H9 (cell line): ENCODE measurements around the gene FBXL13. TPM values are rescaled to one million over a fixed set of nuclear protein-coding genes. Genes with fewer than 3 reads are reported as not detected.

ENCODE experiments used
- DNase-seq: peaks from one replicate; pipeline ENCODE4 v3.0.0-alpha.2; 2017
- H2AFZ ChIP-seq: one replicate; pipeline ENCODE4 v1.6.1; 2013; ENCODE audit warnings: mild to moderate bottlenecking, low read length, control low read depth, moderate library complexity
- H2AK5ac ChIP-seq: 2 replicates; pipeline ENCODE4 v1.6.1; 2013; ENCODE audit warnings: low read length, control low read depth, mixed read lengths; ENCODE audit not compliant: insufficient read length
- H2BK120ac ChIP-seq: one replicate; pipeline ENCODE4 v1.6.1; 2013; ENCODE audit warnings: low read depth, mild to moderate bottlenecking, low read length, control low read depth, inconsistent platforms; ENCODE audit not compliant: poor library complexity, severe bottlenecking
- H2BK12ac ChIP-seq: 2 replicates; pipeline ENCODE4 v1.6.1; 2013; ENCODE audit warnings: low read length, control low read depth, mixed read lengths, low read depth; ENCODE audit not compliant: insufficient read length
- H2BK15ac ChIP-seq: 2 replicates; pipeline ENCODE4 v1.6.1; 2013; ENCODE audit warnings: low read depth, low read length, control low read depth
- H2BK20ac ChIP-seq: one replicate; pipeline ENCODE4 v1.6.1; 2013; ENCODE audit warnings: low read depth, mild to moderate bottlenecking, low read length, control low read depth, inconsistent platforms; ENCODE audit not compliant: poor library complexity, severe bottlenecking
- H2BK5ac ChIP-seq: 2 replicates; pipeline ENCODE4 v1.6.1; 2013; ENCODE audit warnings: low read length, control low read depth, mixed read lengths; ENCODE audit not compliant: insufficient read length
- H3K14ac ChIP-seq: 2 replicates; pipeline ENCODE4 v1.6.1; 2013; ENCODE audit warnings: low read length, control low read depth; ENCODE audit not compliant: insufficient read depth
- H3K18ac ChIP-seq: 2 replicates; pipeline ENCODE4 v1.6.1; 2013; ENCODE audit warnings: low read depth, mild to moderate bottlenecking, mixed read lengths, low read length, control low read depth; ENCODE audit not compliant: insufficient read length
- H3K23ac ChIP-seq: 2 replicates; pipeline ENCODE4 v1.6.1; 2013; ENCODE audit warnings: low read length, control low read depth, mixed read lengths, low read depth; ENCODE audit not compliant: insufficient read length
- H3K23me2 ChIP-seq: 2 replicates; pipeline ENCODE4 v1.6.1; 2013; ENCODE audit warnings: low read depth, mild to moderate bottlenecking, mixed read lengths, low read length, control low read depth; ENCODE audit not compliant: insufficient read length, poor library complexity, severe bottlenecking
- H3K27ac ChIP-seq: 2 replicates; pipeline ENCODE4 v1.5.1; 2013; ENCODE audit warnings: low read length, control low read depth, mixed read lengths, low read depth; ENCODE audit not compliant: insufficient read length
- H3K27me3 ChIP-seq: 2 replicates; pipeline ENCODE4 v1.6.1; 2013; ENCODE audit warnings: low read length, control low read depth, inconsistent platforms; ENCODE audit not compliant: insufficient read depth
- H3K4ac ChIP-seq: 2 replicates; pipeline ENCODE4 v1.6.1; 2013; ENCODE audit warnings: low read depth, mild to moderate bottlenecking, control low read depth, inconsistent platforms, low read length, moderate library complexity
- H3K4me1 ChIP-seq: 2 replicates; pipeline ENCODE4 v1.6.1; 2013; ENCODE audit warnings: low read length, control low read depth, inconsistent platforms; ENCODE audit not compliant: insufficient read depth
- H3K4me2 ChIP-seq: 2 replicates; pipeline ENCODE4 v1.6.1; 2013; ENCODE audit warnings: low read length, control low read depth, mixed read lengths; ENCODE audit not compliant: insufficient read length, insufficient read depth
- H3K56ac ChIP-seq: 2 replicates; pipeline ENCODE4 v1.6.1; 2013; ENCODE audit warnings: low read depth, mild to moderate bottlenecking, mixed read lengths, low read length, control low read depth; ENCODE audit not compliant: insufficient read length
- H3K79me1 ChIP-seq: 2 replicates; pipeline ENCODE4 v1.6.1; 2013; ENCODE audit warnings: low read depth, mild to moderate bottlenecking, moderate library complexity, low read length, control low read depth, inconsistent platforms; ENCODE audit not compliant: insufficient read depth, poor library complexity, severe bottlenecking
- H3K79me2 ChIP-seq: 2 replicates; pipeline ENCODE4 v1.6.1; 2013; ENCODE audit warnings: low read length, control low read depth, inconsistent platforms; ENCODE audit not compliant: insufficient read depth
- H3K9ac ChIP-seq: 2 replicates; pipeline ENCODE4 v1.6.1; 2013; ENCODE audit warnings: low read length, control low read depth, mixed read lengths; ENCODE audit not compliant: insufficient read length; ENCODE audit errors: extremely low read depth
- H3K9me3 ChIP-seq: one replicate; pipeline ENCODE4 v1.6.1; 2013; ENCODE audit warnings: low read depth, low read length, inconsistent platforms; ENCODE audit not compliant: control insufficient read depth
- H3T11ph ChIP-seq: one replicate; pipeline ENCODE4 v1.6.1; 2013; ENCODE audit warnings: mild to moderate bottlenecking, low read length, control low read depth, inconsistent platforms
- H4K20me1 ChIP-seq: one replicate; pipeline ENCODE4 v1.6.1; 2013; ENCODE audit not compliant: control insufficient read depth, insufficient read length, insufficient read depth
- H4K5ac ChIP-seq: 2 replicates; pipeline ENCODE4 v1.6.1; 2013; ENCODE audit warnings: low read depth, mild to moderate bottlenecking, mixed read lengths, low read length, control low read depth; ENCODE audit not compliant: insufficient read length
- H4K8ac ChIP-seq: replicated peaks from 2 replicates; pipeline ENCODE4 v1.6.1; 2013; ENCODE audit warnings: low read length, control low read depth, mixed read lengths, low read depth; ENCODE audit not compliant: insufficient read length
- H4K91ac ChIP-seq: 2 replicates; pipeline ENCODE4 v1.6.1; 2013; ENCODE audit warnings: low read depth, mild to moderate bottlenecking, moderate library complexity, mixed read lengths, low read length, control low read depth; ENCODE audit not compliant: insufficient read length
- H3K27ac Mint-ChIP-seq, 3 experiments: 2 replicates in 2 of 3; 3 replicates in 1 of 3; pipeline ENCODE4 v1.8.0; 2020 to 2021; ENCODE audit warnings: mixed read lengths in 3 of 3, mild to moderate bottlenecking in 1 of 3, moderate library complexity in 1 of 3
- H3K27me3 Mint-ChIP-seq: 2 replicates; pipeline ENCODE4 v1.8.0; 2021; ENCODE audit warnings: low read depth, mild to moderate bottlenecking, moderate library complexity, mixed read lengths
- H3K36me3 Mint-ChIP-seq, 3 experiments: 2 replicates in 2 of 3; 3 replicates in 1 of 3; pipeline ENCODE4 v1.8.0; 2020 to 2021; ENCODE audit warnings: low read depth in 3 of 3, mixed read lengths in 3 of 3; ENCODE audit not compliant: insufficient read depth in 1 of 3
- H3K4me1 Mint-ChIP-seq, 2 experiments: 2 replicates each; pipeline ENCODE4 v1.8.0; 2020; ENCODE audit warnings: mixed read lengths in 2 of 2
- H3K4me3 Mint-ChIP-seq, 2 experiments: 2 replicates in 1 of 2; 3 replicates in 1 of 2; pipeline ENCODE4 v1.8.0; 2020 to 2021; ENCODE audit warnings: mild to moderate bottlenecking in 2 of 2, mixed read lengths in 2 of 2, moderate library complexity in 1 of 2
- H3K9me3 Mint-ChIP-seq, 2 experiments: 2 replicates in 1 of 2; 3 replicates in 1 of 2; pipeline ENCODE4 v1.8.0; 2020; ENCODE audit warnings: mild to moderate bottlenecking in 2 of 2, mixed read lengths in 2 of 2, moderate library complexity in 1 of 2
- CTCF ChIP-seq: fragments of 200-600 bp; sonication (generic); conservative IDR thresholded peaks from 3 replicates; pipeline ENCODE4 v1.8.0; 2021; ENCODE audit warnings: antibody characterized with exemption, mild to moderate bottlenecking
- WGBS: extraction: QIAGEN DNeasy Blood & Tissue Kit; methylation state at CpG from one replicate; pipeline ENCODE4 v1.1.7; 2013; ENCODE audit warnings: missing lambda C conversion rate, low lambda C conversion rate, mixed read lengths; ENCODE audit not compliant: insufficient read length; ENCODE audit errors: extremely low coverage; 5-methylcytosine and 5-hydroxymethylcytosine counted together
- total RNA-seq: library from RNA; stranded (reverse); gene quantifications from 2 replicates; pipeline ENCODE4 v1.2.1, GENCODE V29; 2021

FBXL13 gene
- total RNA-seq, 1 experiment from 2014 or later: 4.4 TPM

GRCh38 chr7:103073989-103074518 is 542 bp downstream of the FBXL13 start:
- WGBS: no CpG with 5 or more reads among the region's 6 CpGs
- Histone ChIP-seq H3K9ac (peak overlapping the region; percentile 10), H2BK5ac (no peak overlapping the region), H2AFZ (no peak overlapping the region), H4K5ac (no peak overlapping the region), H4K91ac (no peak overlapping the region), H3T11ph (no peak overlapping the region), H3K27ac (no peak overlapping the region), H2BK15ac (no peak overlapping the region), H4K8ac (no peak overlapping the region), H3K79me2 (peaks cover 3% of the 10 kb centered on the region; the same call in 1 of the 2 replicates), H3K4me1 (no peaks in the 10 kb centered on the region), H3K4ac (no peak overlapping the region), H3K4me2 (peak overlapping the region; percentile 86), H2BK120ac (no peak overlapping the region), H3K23ac (no peak overlapping the region), H4K20me1 (no peaks in the 10 kb centered on the region), H3K23me2 (peaks cover 13% of the 10 kb centered on the region), H2BK20ac (no peak overlapping the region), H3K18ac (no peak overlapping the region), H3K27me3 (no peaks in the 10 kb centered on the region), H3K9me3 (no peaks in the 10 kb centered on the region), H2BK12ac (no peak overlapping the region), H2AK5ac (no peak overlapping the region), H3K56ac (no peak overlapping the region), H3K79me1 (no peaks in the 10 kb centered on the region), H3K14ac (no peak overlapping the region)
- Mint-ChIP-seq H3K9me3 (peaks cover 5 to 7% of the 10 kb centered on the region in 2 experiments; a peak in 3 of 5 replicates), H3K27me3 (no peaks in the 10 kb centered on the region), H3K36me3 (peaks cover 12 to 18% (median 17%) of the 10 kb centered on the region in 3 experiments; a peak in 6 of 7 replicates), H3K4me1 (peaks cover 16 to 25% of the 10 kb centered on the region in 2 experiments), H3K27ac (peak overlapping the region in 2 of 3 experiments; percentile 2 to 91; a peak in 4 of 7 replicates), H3K4me3 (peak overlapping the region; percentile 93)
- TF ChIP-seq CTCF: no peak
- no peak for DNase-seq
